ENCODE results near the gene ATP11A. TPM values are rescaled to one million over a fixed set of nuclear protein-coding genes. Genes with fewer than 3 reads are reported as not detected.

The ATP11A gene
- total and polyA plus RNA-seq, 7 donors = 3.9 to 48.6 (median 26.4) TPM

DNA sequence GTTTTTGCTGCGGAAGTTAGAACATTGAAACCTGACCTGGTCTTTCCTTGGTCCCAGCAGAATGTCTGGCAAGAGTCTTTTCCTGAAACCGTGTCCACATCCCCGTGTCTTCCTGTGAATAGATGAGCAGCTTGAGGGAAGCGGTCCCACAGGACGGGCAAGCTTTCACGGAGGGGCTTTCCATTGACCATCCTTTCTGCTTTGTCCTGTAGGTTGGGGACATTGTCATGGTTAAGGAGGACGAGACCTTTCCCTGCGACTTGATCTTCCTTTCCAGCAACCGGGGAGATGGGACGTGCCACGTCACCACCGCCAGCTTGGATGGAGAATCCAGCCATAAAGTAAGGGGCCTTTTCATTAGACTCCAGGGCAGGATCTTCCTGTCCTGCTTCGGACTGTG, 126.0 kb downstream of the ATP11A start:
- H3K4me3 ChIP-seq = no peak overlapping the region
- ATAC-seq = no peak
- WGBS, 3 donors = 82 to 85% (median 84%) methylated on average over 13 of the region's 13 CpGs
- H3K27me3 ChIP-seq (ENCODE audit: insufficient read depth in 3 of 3, low read length in 2 of 3) = no peaks in the 10 kb centered on the region
- DNase-seq = no peak
- TF ChIP-seq CTCF (IDR thresholded peaks at IDR 0.05) = no peak
- peaks cover 0 to 55% of the 10 kb centered on the region in 2 donors for H3K36me3 ChIP-seq (ENCODE audit: insufficient read depth in 1 of 2, low read depth in 1 of 2)
- no peak overlapping the region for H3K27ac ChIP-seq
- intact Hi-C loops (cut with DNase I) = no loop called here
- peaks cover 4% of the 10 kb centered on the region for H3K9me3 ChIP-seq
- no peaks in the 10 kb centered on the region for H3K4me1 ChIP-seq

- no peaks in the 10 kb centered on the region for H3K27me3 ChIP-seq (ENCODE audit: insufficient read depth in 3 of 3, low read length in 2 of 3)
- no peak overlapping the region for H3K27ac ChIP-seq
- peaks cover 4% of the 10 kb centered on the region for H3K9me3 ChIP-seq
- intact Hi-C loops (cut with DNase I) = no loop called here
- no peak for ATAC-seq
- H3K4me3 ChIP-seq = no peak overlapping the region
- H3K36me3 ChIP-seq (ENCODE audit: insufficient read depth in 1 of 2, low read depth in 1 of 2) = peaks cover 0 to 73% of the 10 kb centered on the region in 2 donors
- DNase-seq = no peak
- TF ChIP-seq CTCF (IDR thresholded peaks at IDR 0.05) = no peak
- no peaks in the 10 kb centered on the region for H3K4me1 ChIP-seq
- WGBS, 3 donors = 94 to 98% (median 97%) methylated on average over 38 of the region's 38 CpGs
Observed at GRCh38 chr13:112818040-112818697, 128.3 kb downstream of the ATP11A start.

GRCh38 chr13:112818698-112819045, 128.8 kb downstream of the ATP11A start:
- ATAC-seq (no peak), DNase-seq (no peak)
- 89 to 98% (median 93%) methylated on average over 7 of the region's 7 CpGs for WGBS, 3 donors
- no peaks in the 10 kb centered on the region for H3K27me3 ChIP-seq (ENCODE audit: insufficient read depth in 3 of 3, low read length in 2 of 3)
- H3K27ac ChIP-seq = no peak overlapping the region
- intact Hi-C loops (cut with DNase I) = no loop called here
- H3K4me3 ChIP-seq = no peak overlapping the region
- no peak for TF ChIP-seq CTCF (IDR thresholded peaks at IDR 0.05)
- peaks cover 0 to 73% of the 10 kb centered on the region in 2 donors for H3K36me3 ChIP-seq (ENCODE audit: insufficient read depth in 1 of 2, low read depth in 1 of 2)
- H3K4me1 ChIP-seq = no peaks in the 10 kb centered on the region
- peaks cover 2% of the 10 kb centered on the region for H3K9me3 ChIP-seq

GRCh38 chr13:112819111-112819510, 129.3 kb downstream of the ATP11A start:
- Histone ChIP-seq H3K27ac (no peak overlapping the region), H3K36me3 (ENCODE audit: insufficient read depth in 1 of 2, low read depth in 1 of 2) (peaks cover 0 to 75% of the 10 kb centered on the region in 2 donors), H3K9me3 (no peaks in the 10 kb centered on the region), H3K4me1 (no peaks in the 10 kb centered on the region), H3K27me3 (ENCODE audit: insufficient read depth in 3 of 3, low read length in 2 of 3) (no peaks in the 10 kb centered on the region), H3K4me3 (no peak overlapping the region)
- intact Hi-C loops (cut with DNase I) = no loop called here
- DNase-seq = no peak
- no peak for ATAC-seq
- TF ChIP-seq CTCF (IDR thresholded peaks at IDR 0.05) = no peak
- 96 to 97% (median 96%) methylated on average over 13 of the region's 13 CpGs for WGBS, 3 donors

DNA sequence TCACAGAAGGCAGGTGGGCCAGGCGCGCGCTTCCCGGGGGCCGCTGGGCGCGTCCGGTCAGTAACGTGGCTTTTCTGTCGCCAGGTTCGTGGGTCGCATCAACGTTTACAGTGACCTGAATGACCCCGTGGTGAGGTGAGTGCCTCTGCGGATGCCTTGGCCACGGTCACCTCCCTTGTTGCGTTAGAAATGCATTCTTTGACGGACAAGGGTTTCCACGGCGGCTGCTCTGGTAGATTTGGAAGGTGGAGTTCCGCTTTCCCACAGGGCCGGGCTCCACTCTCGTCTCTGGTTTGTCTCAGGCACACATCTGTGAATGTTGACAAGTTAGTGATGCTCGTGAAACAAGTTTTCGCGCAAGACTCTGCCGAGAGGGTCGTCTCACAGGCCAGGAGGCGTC, 130.0 kb downstream of the ATP11A start:
- peaks cover 0 to 82% of the 10 kb centered on the region in 2 donors for H3K36me3 ChIP-seq (ENCODE audit: insufficient read depth in 1 of 2, low read depth in 1 of 2)
- DNase-seq (no peak), ATAC-seq (no peak)
- H3K9me3 ChIP-seq = no peaks in the 10 kb centered on the region
- no peak overlapping the region for H3K27ac ChIP-seq
- H3K4me1 ChIP-seq = no peaks in the 10 kb centered on the region
- intact Hi-C loops (cut with DNase I) = no loop called here
- no peak for TF ChIP-seq CTCF (IDR thresholded peaks at IDR 0.05)
- no peak overlapping the region for H3K4me3 ChIP-seq
- 92 to 96% (median 95%) methylated on average over 29 of the region's 29 CpGs for WGBS, 3 donors
- H3K27me3 ChIP-seq (ENCODE audit: insufficient read depth in 3 of 3, low read length in 2 of 3) = no peaks in the 10 kb centered on the region

Data from psoas muscle (tissue), 8 donors.